Loucy (cell line): Measurements from ENCODE around the gene KDM4C.

Experiments used
- H2AFZ ChIP-seq: fragments of 200-600 bp; sonication (generic); 2 replicates; pipeline ENCODE4 v1.6.0; 2016; ENCODE audit warnings: antibody characterized with exemption, mild to moderate bottlenecking, low read length, moderate library complexity
- H3F3A ChIP-seq: fragments of 200-600 bp; 2 replicates; pipeline ENCODE4 v1.6.0; 2016; ENCODE audit warnings: antibody characterized with exemption, low read depth, mild to moderate bottlenecking
- H3K27me3 ChIP-seq: fragments of 200-600 bp; sonication (generic); 2 replicates; pipeline ENCODE4 v1.6.1; 2014; ENCODE audit warnings: low read length, mild to moderate bottlenecking; ENCODE audit not compliant: insufficient read depth, poor library complexity, severe bottlenecking
- H3K36me3 ChIP-seq: fragments of 200-600 bp; sonication (generic); 2 replicates; pipeline ENCODE4 v1.6.1; 2016; ENCODE audit warnings: low read length; ENCODE audit not compliant: insufficient read depth
- H3K4me1 ChIP-seq: fragments of 200-600 bp; sonication (generic); 2 replicates; pipeline ENCODE4 v1.5.1; 2014; ENCODE audit warnings: low read length, mild to moderate bottlenecking; ENCODE audit not compliant: insufficient read depth, poor library complexity, severe bottlenecking
- H3K4me2 ChIP-seq: fragments of 200-600 bp; sonication (generic); 2 replicates; pipeline ENCODE4 v1.6.0; 2014; ENCODE audit warnings: antibody characterized with exemption, low read length, low read depth, mild to moderate bottlenecking; ENCODE audit not compliant: poor library complexity, severe bottlenecking
- H3K4me3 ChIP-seq: fragments of 200-600 bp; sonication (generic); 2 replicates; pipeline ENCODE4 v1.5.1; 2014; ENCODE audit warnings: low read length, mild to moderate bottlenecking, mixed read lengths; ENCODE audit not compliant: poor library complexity, severe bottlenecking
- H3K79me2 ChIP-seq: fragments of 200-600 bp; sonication (generic); 2 replicates; pipeline ENCODE4 v1.6.1; 2014; ENCODE audit warnings: low read length; ENCODE audit not compliant: insufficient read depth
- H3K9ac ChIP-seq: fragments of 200-600 bp; sonication (generic); 2 replicates; pipeline ENCODE4 v1.6.0; 2014; ENCODE audit warnings: mild to moderate bottlenecking, low read depth, low read length, moderate library complexity; ENCODE audit not compliant: poor library complexity, severe bottlenecking
- H3K9me2 ChIP-seq: fragments of 200-600 bp; sonication (generic); replicated peaks from 2 replicates; pipeline ENCODE4 v1.6.1; 2016; ENCODE audit warnings: low read depth, low read length, mixed read lengths
- H3K9me3 ChIP-seq: fragments of 200-600 bp; sonication (generic); 2 replicates; pipeline ENCODE4 v1.6.1; 2014; ENCODE audit warnings: mild to moderate bottlenecking, antibody characterized with exemption, low read length, low read depth; ENCODE audit not compliant: insufficient read depth
- H4K20me1 ChIP-seq: fragments of 200-600 bp; sonication (generic); 2 replicates; pipeline ENCODE4 v1.6.0; 2014; ENCODE audit warnings: antibody characterized with exemption, low read length, mild to moderate bottlenecking; ENCODE audit not compliant: insufficient read depth, poor library complexity, severe bottlenecking
- CTCF ChIP-seq: fragments of 200-600 bp; sonication (generic); conservative IDR thresholded peaks from 2 replicates; pipeline ENCODE4 v1.5.1; 2014; ENCODE audit warnings: mild to moderate bottlenecking, antibody characterized with exemption, low read length
- EZH2phosphoT487 ChIP-seq: fragments of 200-600 bp; IDR thresholded peaks from 2 replicates; pipeline ENCODE4 v1.6.1; 2018; ENCODE audit warnings: antibody characterized with exemption, mild to moderate bottlenecking, moderate library complexity, borderline replicate concordance

Gene KDM4C

GRCh38 chr9:6715755-6716643, 41.8 kb upstream of the KDM4C start:
- Histone ChIP-seq H3K9me3 (no peaks in the 10 kb centered on the region), H3K4me1 (peaks cover 2% of the 10 kb centered on the region), H3K79me2 (peaks cover 16% of the 10 kb centered on the region), H4K20me1 (no peaks in the 10 kb centered on the region), H2AFZ (peak overlapping the region; percentile 66), H3K9me2 (no peaks in the 10 kb centered on the region), H3K9ac (peak overlapping the region; percentile 96), H3K36me3 (no peaks in the 10 kb centered on the region), H3K4me2 (peak overlapping the region; percentile 76), H3K27me3 (no peaks in the 10 kb centered on the region), H3K4me3 (peak overlapping the region; percentile 77), H3F3A (no peaks in the 10 kb centered on the region)
- no peak for TF ChIP-seq CTCF
- no peak for TF ChIP-seq EZH2phosphoT487

- H3K9me2 ChIP-seq = no peaks in the 10 kb centered on the region
- H3K9ac ChIP-seq = peak overlapping the region; percentile 96
- H4K20me1 ChIP-seq = no peaks in the 10 kb centered on the region
- no peaks in the 10 kb centered on the region for H3K36me3 ChIP-seq
- H3K4me2 ChIP-seq = peak overlapping the region; percentile 76
- peaks cover 2% of the 10 kb centered on the region for H3K4me1 ChIP-seq
- H3F3A ChIP-seq = no peaks in the 10 kb centered on the region
- TF ChIP-seq EZH2phosphoT487 = no peak
- TF ChIP-seq CTCF = no peak
- H2AFZ ChIP-seq = peak overlapping the region; percentile 66; the same call in 1 of the 2 replicates
- H3K79me2 ChIP-seq = peaks cover 16% of the 10 kb centered on the region
- H3K9me3 ChIP-seq = no peaks in the 10 kb centered on the region
- no peaks in the 10 kb centered on the region for H3K27me3 ChIP-seq
- H3K4me3 ChIP-seq = peak overlapping the region; percentile 77
Measured at GRCh38 chr9:6716766-6717165, 41.0 kb upstream of the KDM4C start.

- H3K79me2 ChIP-seq = no peaks in the 10 kb centered on the region
- no peaks in the 10 kb centered on the region for H3K9me3 ChIP-seq
- H3K27me3 ChIP-seq = no peaks in the 10 kb centered on the region
- no peak overlapping the region for H3K4me2 ChIP-seq
- no peak overlapping the region for H3K4me3 ChIP-seq
- TF ChIP-seq EZH2phosphoT487 = no peak
- no peak for TF ChIP-seq CTCF
- no peak overlapping the region for H3K9ac ChIP-seq
- H2AFZ ChIP-seq = no peak overlapping the region
- no peaks in the 10 kb centered on the region for H3K36me3 ChIP-seq
- no peaks in the 10 kb centered on the region for H3F3A ChIP-seq
- no peaks in the 10 kb centered on the region for H4K20me1 ChIP-seq
- no peaks in the 10 kb centered on the region for H3K9me2 ChIP-seq
- H3K4me1 ChIP-seq = no peaks in the 10 kb centered on the region
Measured at GRCh38 chr9:6723881-6724420, 33.8 kb upstream of the KDM4C start.
